GM15510 (cell line): ENCODE measurements around the gene DDX4.

ENCODE experiments used
- POLR2A ChIP-seq: IDR thresholded peaks from 3 replicates; pipeline ENCODE4 v1.6.1; 2011; ENCODE audit warnings: borderline replicate concordance; ENCODE audit not compliant: insufficient read length; ENCODE audit errors: extremely low read depth

DDX4 gene

DNA sequence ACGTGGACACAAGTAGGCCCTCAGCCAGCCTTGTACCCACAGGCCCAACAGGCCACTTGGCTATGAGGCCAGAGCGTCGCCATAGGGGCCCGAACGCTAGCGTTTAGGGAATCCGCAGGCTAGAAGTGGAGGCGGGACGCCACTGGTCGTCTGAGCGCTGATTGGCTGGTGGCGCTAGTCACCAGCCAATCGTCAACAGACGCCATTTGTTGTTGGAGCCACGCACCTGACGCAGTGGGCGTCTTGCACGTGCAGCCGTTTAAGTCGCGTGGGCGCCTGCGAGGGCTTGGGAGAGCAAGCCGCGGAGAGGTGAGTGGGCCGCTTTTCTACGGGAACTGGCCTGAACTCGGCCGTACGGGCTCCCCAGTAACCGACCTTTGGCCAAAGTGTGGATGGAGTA is at the start of gene DDX4:
Gene DDX4 (plus strand): TSS at position 269 of the 400 bp plus-strand sequence. CDS start 903 bp downstream, outside the sequence.
- no peak for TF ChIP-seq POLR2A

DNA sequence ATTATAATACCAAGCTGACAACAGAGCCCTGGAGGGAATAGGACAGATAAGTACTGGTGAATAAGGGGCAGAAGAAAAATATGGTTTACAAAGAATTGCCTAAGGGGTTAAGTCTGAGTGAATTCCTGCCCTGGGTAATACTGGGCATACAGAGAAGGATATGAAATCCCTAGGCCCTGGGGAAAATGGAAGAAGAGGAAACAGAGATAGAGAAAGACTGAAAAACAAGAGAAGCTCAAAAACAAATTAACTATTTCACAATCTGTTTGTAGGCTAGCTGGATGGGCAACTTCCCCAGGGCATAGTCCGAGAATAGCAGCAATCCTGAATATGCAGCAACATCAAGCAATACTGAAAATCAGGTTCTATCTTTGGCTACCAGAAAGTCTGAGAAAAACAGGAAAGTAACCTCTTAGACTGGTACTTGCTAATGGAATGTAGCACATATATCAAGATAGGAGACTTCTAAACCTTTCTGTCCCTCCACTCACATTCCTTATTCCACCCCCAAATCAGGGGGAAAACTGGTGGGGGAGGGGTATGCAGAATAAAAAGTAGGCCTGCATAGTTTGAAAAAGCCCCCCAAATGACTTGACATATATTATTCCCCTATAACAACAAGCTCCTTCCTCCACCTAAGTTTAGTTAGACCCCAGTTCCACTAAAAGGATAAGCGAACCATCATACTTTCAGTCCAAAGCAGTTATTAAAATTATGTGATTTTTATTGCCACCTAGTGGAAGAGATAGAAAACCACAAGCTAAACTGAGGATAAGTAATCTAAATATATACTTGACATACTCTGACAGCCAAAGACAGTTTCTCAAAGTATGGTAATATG is 46.4 kb upstream of the DDX4 start:
- no peak for TF ChIP-seq POLR2A

DNA sequence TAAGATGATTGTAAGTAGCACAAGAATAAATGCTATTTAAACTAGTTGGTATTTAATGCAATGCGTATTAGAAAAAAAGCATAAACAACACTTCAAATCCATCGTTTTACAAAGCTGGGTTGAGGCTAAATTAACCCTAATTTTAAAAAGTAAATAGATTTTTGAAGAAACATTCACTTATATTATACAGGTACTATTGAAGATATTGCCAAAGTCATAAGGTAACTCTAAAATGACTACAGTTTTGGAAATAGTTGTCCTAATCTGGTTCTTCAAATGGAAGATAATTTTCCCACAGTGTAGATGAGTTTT is 45.8 kb upstream of the DDX4 start:
- TF ChIP-seq POLR2A: no peak

DNA sequence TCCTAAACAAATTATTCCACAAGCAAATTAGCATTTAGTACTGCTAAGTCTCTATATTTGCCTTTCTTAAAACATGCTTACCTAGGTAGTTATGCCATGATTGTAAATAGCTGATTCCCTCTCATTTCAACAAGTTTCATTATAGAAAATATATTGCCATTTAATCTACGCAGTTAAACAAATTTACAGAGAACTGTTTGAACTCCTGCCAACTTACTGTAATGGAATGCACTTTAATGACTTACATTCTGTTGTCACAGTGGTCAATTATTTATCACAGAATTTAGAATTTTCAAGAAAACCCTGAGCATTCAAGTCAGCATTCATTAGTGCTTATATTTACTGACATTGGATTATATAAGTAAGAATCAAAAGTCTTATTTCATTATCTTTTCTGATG is 45.4 kb upstream of the DDX4 start:
- TF ChIP-seq POLR2A: no peak

- TF ChIP-seq POLR2A: no peak
Observed at GRCh38 chr5:55694152-55694830, 43.6 kb upstream of the DDX4 start.

- TF ChIP-seq POLR2A: no peak
Observed at GRCh38 chr5:55699041-55699688, 38.7 kb upstream of the DDX4 start.

- TF ChIP-seq POLR2A: no peak
Observed at GRCh38 chr5:55700745-55701144, 37.1 kb upstream of the DDX4 start.

- no peak for TF ChIP-seq POLR2A
Observed at GRCh38 chr5:55701462-55702103, 36.3 kb upstream of the DDX4 start.

- no peak for TF ChIP-seq POLR2A
Observed at GRCh38 chr5:55702598-55703345, 35.1 kb upstream of the DDX4 start.

GRCh38 chr5:55706230-55706629 is 31.6 kb upstream of the DDX4 start:
- no peak for TF ChIP-seq POLR2A

DNA sequence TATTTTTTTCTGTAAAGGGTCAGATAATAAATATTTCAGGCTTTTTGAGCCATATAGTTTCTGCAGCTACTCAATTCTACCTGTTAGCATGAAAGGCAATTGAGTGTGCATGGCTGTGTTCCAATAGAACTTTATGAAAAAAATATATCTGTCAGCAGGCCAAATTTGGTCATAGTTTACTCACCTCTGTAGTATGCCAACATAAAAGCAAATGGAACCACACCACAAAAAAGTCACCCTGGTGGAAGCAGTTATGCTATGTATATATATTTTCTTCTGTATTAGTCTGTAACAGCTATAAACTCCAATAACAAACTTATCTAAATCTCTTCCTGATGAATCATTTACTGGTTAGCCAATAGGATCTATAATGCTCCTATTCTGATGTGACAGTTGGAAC is 29.1 kb upstream of the DDX4 start:
- no peak for TF ChIP-seq POLR2A

DNA sequence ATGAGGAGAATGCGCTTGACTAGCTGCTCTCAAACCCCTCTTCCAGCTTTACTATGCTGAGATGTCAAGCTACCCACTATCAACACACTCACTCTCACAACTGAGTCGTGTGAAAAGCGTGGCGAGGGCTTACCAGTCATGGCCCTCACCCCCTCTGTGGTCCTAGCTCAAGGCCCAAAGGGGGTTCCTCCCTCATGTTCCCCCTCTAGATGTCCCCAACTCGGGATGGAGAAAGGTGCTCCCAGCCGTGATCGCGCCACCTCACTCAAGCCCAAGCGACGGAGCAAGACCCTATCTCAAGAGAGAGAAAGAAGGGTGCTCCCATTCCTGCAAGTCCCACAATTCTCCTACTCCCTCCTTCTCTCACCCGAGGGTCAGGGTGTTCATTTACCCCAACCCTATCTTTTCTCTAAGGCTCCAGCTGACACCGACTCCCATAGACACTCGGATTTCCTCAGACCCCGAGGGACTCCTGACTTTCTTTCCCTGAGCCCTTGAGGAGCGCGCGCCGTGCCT is 26.3 kb upstream of the DDX4 start:
- TF ChIP-seq POLR2A: no peak

DNA sequence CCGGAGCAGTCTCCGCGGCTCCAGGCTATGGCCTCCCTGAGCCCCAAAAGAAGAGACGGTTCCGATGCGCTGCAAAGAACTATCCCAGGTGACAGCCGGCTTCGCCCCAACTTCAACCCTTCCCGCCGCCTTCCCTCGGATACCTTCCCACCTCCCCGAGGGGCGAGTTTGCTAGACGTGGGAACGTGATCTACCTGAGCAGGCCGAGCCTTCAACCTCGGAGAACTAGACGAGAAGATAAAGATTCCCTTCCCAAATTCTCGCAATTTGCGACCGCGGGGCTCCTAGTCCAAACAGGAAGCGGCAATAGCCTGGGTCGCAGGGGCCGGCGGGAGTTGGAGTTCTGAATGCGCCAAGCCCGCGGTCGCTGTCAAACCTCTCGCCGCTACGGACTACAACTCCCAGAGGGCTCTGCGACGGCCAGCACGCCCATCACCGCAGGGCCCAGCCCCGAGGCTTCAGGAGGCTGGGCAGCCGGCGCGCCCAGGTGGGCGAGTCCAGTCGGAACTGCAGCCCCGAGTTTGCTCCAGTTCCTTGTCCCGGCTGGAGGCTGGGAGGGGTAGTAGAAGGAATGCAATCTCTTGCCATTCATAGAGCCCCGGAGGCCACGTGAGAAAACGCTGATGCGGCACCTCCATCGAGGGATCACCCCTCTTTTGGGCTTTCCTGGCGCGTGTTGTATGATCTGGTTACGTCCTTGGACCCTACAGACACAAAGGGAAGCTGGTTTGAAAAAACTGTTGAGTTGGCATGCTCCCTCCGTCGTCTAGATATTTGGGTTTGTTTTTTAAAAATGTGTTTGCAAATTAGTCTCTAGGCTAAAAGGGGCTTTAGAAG is 25.6 kb upstream of the DDX4 start, which contains the start of gene SLC38A9:
Gene SLC38A9 (minus strand): TSS at position 302 of the 837 bp plus-strand sequence. CDS start 14,366 bp downstream, outside the sequence.
- TF ChIP-seq POLR2A: peak; percentile 78
